ENCODE measurements around the gene PTPN1. TPM values are rescaled to one million over a fixed set of nuclear protein-coding genes. Genes with fewer than 3 reads are reported as not detected.

PTPN1 gene
- total RNA-seq, 1 experiment from 2014 or later: 36.6 TPM

DNA sequence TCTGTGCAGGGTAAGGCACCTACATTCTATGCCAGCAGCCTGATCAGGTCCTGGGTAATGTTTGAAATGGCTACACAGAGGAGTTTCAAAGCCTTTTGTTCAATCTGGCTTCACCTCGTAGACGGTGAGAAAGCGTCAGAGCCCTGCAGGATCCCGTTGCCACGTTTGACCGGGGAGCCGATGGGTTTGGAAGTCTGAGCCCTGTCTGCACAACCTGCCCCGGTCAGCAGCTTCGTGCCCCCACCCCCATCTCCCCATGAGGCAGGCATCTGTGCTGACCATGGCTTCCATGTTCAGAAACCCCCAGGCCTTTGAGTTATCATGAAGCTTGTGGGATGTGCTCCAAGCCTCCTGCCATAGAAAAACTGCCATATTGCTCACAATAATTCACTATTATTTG is 63.9 kb downstream of the PTPN1 start:
- DNase-seq (ENCODE audit: low spot score): no peak

- no peak for DNase-seq (ENCODE audit: low spot score)
Measured at GRCh38 chr20:50574586-50574985, 64.4 kb downstream of the PTPN1 start.

DNA sequence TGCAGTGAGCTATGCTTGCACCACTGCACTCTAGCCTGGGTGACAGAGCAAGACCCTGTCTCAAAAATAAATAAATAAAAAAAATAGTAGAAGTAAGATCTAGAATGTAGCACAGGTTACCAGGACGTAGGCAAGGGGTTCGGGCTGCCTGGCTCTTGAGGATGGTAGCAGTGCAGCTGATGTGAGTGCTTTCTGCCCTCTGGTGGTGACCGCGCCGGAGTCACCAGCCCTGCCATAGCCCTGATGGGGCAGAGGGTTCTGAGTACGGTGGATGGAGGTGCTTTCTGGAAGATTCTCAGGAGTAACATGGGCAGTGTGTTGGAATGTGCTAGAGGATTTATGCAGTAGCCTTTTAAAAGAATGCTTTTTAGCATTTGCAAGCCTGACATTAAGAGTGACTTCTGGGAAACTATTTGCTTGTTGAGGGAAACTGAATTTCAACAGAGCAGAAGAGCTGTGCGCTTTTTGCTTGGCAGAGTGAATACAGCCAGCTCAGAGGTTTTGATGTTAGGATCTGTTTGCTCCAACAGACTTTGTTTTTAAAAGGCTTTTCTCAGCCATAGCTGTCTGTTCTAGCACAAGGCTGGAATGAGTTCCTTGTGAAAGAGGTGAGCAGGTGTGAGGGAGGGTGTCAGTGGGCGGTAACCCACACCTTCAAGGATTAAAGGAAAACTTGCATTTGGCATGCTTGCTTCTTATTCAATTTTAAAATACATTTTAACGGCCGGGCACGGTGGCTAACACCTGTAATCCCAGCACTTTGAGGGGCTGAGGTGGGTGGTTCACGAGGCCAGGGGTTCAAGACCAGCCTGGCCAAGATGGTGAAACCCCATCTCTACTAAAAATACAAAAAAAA is 65.9 kb downstream of the PTPN1 start:
- peak; percentile 86 for DNase-seq (ENCODE audit: low spot score)

- no peak for DNase-seq (ENCODE audit: low spot score)
Measured at GRCh38 chr20:50577175-50578018, 67.2 kb downstream of the PTPN1 start.

- no peak for DNase-seq (ENCODE audit: low spot score)
Measured at GRCh38 chr20:50578061-50578777, 68.0 kb downstream of the PTPN1 start.

GRCh38 chr20:50578778-50579165 is 68.6 kb downstream of the PTPN1 start:
- DNase-seq (ENCODE audit: low spot score): no peak

DNA sequence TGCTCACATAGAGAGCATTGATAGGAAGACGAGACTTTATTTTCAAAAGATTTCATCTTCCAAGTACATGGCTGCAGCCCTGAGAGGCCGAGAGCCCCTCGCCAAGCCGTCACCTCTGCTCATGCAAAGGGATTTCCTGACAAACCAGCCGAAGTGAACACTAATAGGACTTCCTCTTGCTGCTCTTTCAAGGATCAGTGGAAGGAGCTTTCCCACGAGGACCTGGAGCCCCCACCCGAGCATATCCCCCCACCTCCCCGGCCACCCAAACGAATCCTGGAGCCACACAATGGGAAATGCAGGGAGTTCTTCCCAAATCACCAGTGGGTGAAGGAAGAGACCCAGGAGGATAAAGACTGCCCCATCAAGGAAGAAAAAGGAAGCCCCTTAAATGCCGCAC is 69.3 kb downstream of the PTPN1 start:
- DNase-seq (ENCODE audit: low spot score): no peak

DNA sequence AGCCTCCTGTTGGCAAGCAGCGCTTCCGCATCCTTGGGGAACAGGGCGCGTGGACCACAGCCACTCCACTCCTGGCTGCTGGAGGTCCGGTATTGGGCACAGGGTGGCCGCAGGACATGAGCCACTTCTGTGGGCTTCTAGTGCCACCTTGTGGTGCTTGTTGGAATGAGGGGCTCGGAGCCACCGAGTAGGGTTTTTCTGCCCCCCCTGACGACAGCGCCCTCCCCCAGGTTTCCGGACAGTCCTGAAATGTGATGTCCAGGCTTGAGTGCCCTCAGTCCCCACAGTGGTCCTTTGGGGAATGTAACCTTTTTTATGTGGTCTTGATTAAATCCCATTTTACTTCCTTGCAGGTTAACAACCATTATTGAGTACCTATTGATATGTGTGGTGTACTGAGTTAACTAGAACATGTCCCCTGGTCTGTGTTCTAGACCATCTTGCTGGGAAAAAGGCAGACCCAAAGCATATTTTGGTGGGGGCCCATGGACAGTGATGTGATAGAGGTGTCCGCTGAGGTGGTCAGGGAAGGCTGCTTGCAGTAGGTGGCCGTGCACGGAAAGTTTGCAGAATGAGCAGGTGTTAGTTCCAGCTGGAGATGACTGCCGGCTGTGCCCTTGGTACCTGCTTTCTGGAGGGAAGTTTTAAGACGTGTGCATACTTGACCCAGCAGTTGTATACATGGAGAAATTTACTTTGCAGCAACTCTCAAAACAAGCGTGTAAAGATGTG is 70.0 kb downstream of the PTPN1 start:
- peak; percentile 90 for DNase-seq (ENCODE audit: low spot score)

- DNase-seq (ENCODE audit: low spot score): no peak
Measured at GRCh38 chr20:50580842-50581544, 70.8 kb downstream of the PTPN1 start.

- no peak for DNase-seq (ENCODE audit: low spot score)
Measured at GRCh38 chr20:50582092-50582491, 71.9 kb downstream of the PTPN1 start.

DNA sequence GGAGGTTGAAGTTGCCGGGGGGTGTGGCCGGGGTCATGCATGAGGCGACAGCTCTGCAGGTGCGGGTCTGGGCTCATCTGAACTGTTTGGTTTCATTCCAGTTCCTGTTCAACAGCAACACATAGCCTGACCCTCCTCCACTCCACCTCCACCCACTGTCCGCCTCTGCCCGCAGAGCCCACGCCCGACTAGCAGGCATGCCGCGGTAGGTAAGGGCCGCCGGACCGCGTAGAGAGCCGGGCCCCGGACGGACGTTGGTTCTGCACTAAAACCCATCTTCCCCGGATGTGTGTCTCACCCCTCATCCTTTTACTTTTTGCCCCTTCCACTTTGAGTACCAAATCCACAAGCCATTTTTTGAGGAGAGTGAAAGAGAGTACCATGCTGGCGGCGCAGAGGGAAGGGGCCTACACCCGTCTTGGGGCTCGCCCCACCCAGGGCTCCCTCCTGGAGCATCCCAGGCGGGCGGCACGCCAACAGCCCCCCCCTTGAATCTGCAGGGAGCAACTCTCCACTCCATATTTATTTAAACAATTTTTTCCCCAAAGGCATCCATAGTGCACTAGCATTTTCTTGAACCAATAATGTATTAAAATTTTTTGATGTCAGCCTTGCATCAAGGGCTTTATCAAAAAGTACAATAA is 72.5 kb downstream of the PTPN1 start:
- no peak for DNase-seq (ENCODE audit: low spot score)

DNA sequence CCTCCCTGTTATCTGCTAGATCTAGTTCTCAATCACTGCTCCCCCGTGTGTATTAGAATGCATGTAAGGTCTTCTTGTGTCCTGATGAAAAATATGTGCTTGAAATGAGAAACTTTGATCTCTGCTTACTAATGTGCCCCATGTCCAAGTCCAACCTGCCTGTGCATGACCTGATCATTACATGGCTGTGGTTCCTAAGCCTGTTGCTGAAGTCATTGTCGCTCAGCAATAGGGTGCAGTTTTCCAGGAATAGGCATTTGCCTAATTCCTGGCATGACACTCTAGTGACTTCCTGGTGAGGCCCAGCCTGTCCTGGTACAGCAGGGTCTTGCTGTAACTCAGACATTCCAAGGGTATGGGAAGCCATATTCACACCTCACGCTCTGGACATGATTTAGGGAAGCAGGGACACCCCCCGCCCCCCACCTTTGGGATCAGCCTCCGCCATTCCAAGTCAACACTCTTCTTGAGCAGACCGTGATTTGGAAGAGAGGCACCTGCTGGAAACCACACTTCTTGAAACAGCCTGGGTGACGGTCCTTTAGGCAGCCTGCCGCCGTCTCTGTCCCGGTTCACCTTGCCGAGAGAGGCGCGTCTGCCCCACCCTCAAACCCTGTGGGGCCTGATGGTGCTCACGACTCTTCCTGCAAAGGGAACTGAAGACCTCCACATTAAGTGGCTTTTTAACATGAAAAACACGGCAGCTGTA is 73.4 kb downstream of the PTPN1 start:
- DNase-seq (ENCODE audit: low spot score): no peak

- DNase-seq (ENCODE audit: low spot score): no peak
Measured at GRCh38 chr20:50584687-50585086, 74.5 kb downstream of the PTPN1 start.

- DNase-seq (ENCODE audit: low spot score): no peak
Measured at GRCh38 chr20:50585214-50585613, 75.0 kb downstream of the PTPN1 start.

- DNase-seq (ENCODE audit: low spot score): no peak
Measured at GRCh38 chr20:50585678-50586077, 75.5 kb downstream of the PTPN1 start.

GRCh38 chr20:50586531-50587232 is 76.5 kb downstream of the PTPN1 start:
- no peak for DNase-seq (ENCODE audit: low spot score)

GRCh38 chr20:50587291-50587961 is 77.2 kb downstream of the PTPN1 start:
- DNase-seq (ENCODE audit: low spot score): no peak

GRCh38 chr20:50588034-50588736 is 78.0 kb downstream of the PTPN1 start:
- DNase-seq (ENCODE audit: low spot score): peak; percentile 96

Data from HT-29 (cell line).